Measurements from ENCODE around the gene SCYL3.

Gene SCYL3

GRCh38 chr1:169924829-169925228 is 31.1 kb upstream of the SCYL3 start:
- TF ChIP-seq CREB1 (IDR thresholded peaks at IDR 0.05; ENCODE audit: low read depth): no peak
- TF ChIP-seq TAF1 (IDR thresholded peaks at IDR 0.05; ENCODE audit: low read depth): no peak
- no peak for TF ChIP-seq TCF12 (IDR thresholded peaks at IDR 0.05; ENCODE audit: low read depth)
- TF ChIP-seq EP300 (IDR thresholded peaks at IDR 0.05; ENCODE audit: borderline replicate concordance): no peak
- no peak for TF ChIP-seq CEBPB (IDR thresholded peaks at IDR 0.05)

GRCh38 chr1:169924063-169924462 is 30.4 kb upstream of the SCYL3 start:
- TF ChIP-seq TCF12 (IDR thresholded peaks at IDR 0.05; ENCODE audit: low read depth) (no peak), REST (IDR thresholded peaks at IDR 0.05; ENCODE audit: low read depth) (no peak), MAX (IDR thresholded peaks at IDR 0.05) (no peak), TAF1 (IDR thresholded peaks at IDR 0.05; ENCODE audit: low read depth) (no peak), NFIC (IDR thresholded peaks at IDR 0.05) (no peak), EGR1 (IDR thresholded peaks at IDR 0.05) (no peak), CREB1 (IDR thresholded peaks at IDR 0.05; ENCODE audit: low read depth) (no peak)

GRCh38 chr1:169921080-169921479 is 27.4 kb upstream of the SCYL3 start:
- TF ChIP-seq CEBPB (IDR thresholded peaks at IDR 0.05): no peak
- no peak for TF ChIP-seq NFIC (IDR thresholded peaks at IDR 0.05)
- no peak for TF ChIP-seq FOXM1 (IDR thresholded peaks at IDR 0.05; ENCODE audit: borderline replicate concordance, low read depth)
- no peak for TF ChIP-seq ZBTB7A (IDR thresholded peaks at IDR 0.05; ENCODE audit: low read depth)
- no peak for TF ChIP-seq YY1 (IDR thresholded peaks at IDR 0.05; ENCODE audit: low read depth)
- TF ChIP-seq RAD21 (IDR thresholded peaks at IDR 0.05; ENCODE audit: low read depth): no peak
- no peak for TF ChIP-seq USF1 (IDR thresholded peaks at IDR 0.05)
- TF ChIP-seq CREB1 (IDR thresholded peaks at IDR 0.05; ENCODE audit: low read depth): no peak
- TF ChIP-seq TAF1 (IDR thresholded peaks at IDR 0.05; ENCODE audit: low read depth): no peak
- no peak for TF ChIP-seq EGR1 (IDR thresholded peaks at IDR 0.05)
- no peak for TF ChIP-seq TCF12 (IDR thresholded peaks at IDR 0.05; ENCODE audit: low read depth)
- no peak for TF ChIP-seq EP300 (IDR thresholded peaks at IDR 0.05; ENCODE audit: borderline replicate concordance)
- TF ChIP-seq MAX (IDR thresholded peaks at IDR 0.05): no peak
- TF ChIP-seq REST (IDR thresholded peaks at IDR 0.05; ENCODE audit: low read depth): no peak

- TF ChIP-seq EGR1 (IDR thresholded peaks at IDR 0.05): no peak
- no peak for TF ChIP-seq YY1 (IDR thresholded peaks at IDR 0.05; ENCODE audit: low read depth)
- no peak for TF ChIP-seq MAX (IDR thresholded peaks at IDR 0.05)
- no peak for TF ChIP-seq TAF1 (IDR thresholded peaks at IDR 0.05; ENCODE audit: low read depth)
- no peak for TF ChIP-seq NFIC (IDR thresholded peaks at IDR 0.05)
- no peak for TF ChIP-seq TCF12 (IDR thresholded peaks at IDR 0.05; ENCODE audit: low read depth)
- TF ChIP-seq REST (IDR thresholded peaks at IDR 0.05; ENCODE audit: low read depth): no peak
- TF ChIP-seq FOXM1 (IDR thresholded peaks at IDR 0.05; ENCODE audit: borderline replicate concordance, low read depth): no peak
- TF ChIP-seq USF1 (IDR thresholded peaks at IDR 0.05): no peak
- no peak for TF ChIP-seq ZBTB7A (IDR thresholded peaks at IDR 0.05; ENCODE audit: low read depth)
- no peak for TF ChIP-seq RAD21 (IDR thresholded peaks at IDR 0.05; ENCODE audit: low read depth)
- no peak for TF ChIP-seq EP300 (IDR thresholded peaks at IDR 0.05; ENCODE audit: borderline replicate concordance)
- no peak for TF ChIP-seq CEBPB (IDR thresholded peaks at IDR 0.05)
- no peak for TF ChIP-seq CREB1 (IDR thresholded peaks at IDR 0.05; ENCODE audit: low read depth)
- no peak for TF ChIP-seq TEAD4 (IDR thresholded peaks at IDR 0.05)
These were observed 25.2 kb upstream of the SCYL3 start for GRCh38 chr1:169918927-169919326.
